HepG2 (cell line): ENCODE data around the gene COQ8B. TPM values are rescaled to one million over a fixed set of nuclear protein-coding genes. Genes with fewer than 3 reads are reported as not detected.

ENCODE experiments used
- ATAC-seq: fragments of 200-7000 bp; cut with Tn5 transposase; 3 replicates; pipeline ENCODE4 v1.9.1; 2020; ENCODE audit warnings: mild to moderate bottlenecking, moderate library complexity
- BruUV-seq: library from RNA; stranded (reverse); fragments of 400-500 nt; replicated peaks from 2 replicates; lab custom pipeline; 2021; lab: Mats Ljungman, UMichigan
- CTCF ChIA-PET: fragments of 300-600 bp; formaldehyde crosslinking; extraction: SDS; loops from one replicate; lab custom pipeline; 2021; ENCODE audit warnings: low total read pairs, inconsistent platforms, low intra/inter-chr PET ratio; lab: Yijun Ruan, JAX
- POLR2A ChIA-PET: fragments of 350-600 bp; sonication (Branson Sonifier 250); formaldehyde crosslinking; loops from one replicate; lab custom pipeline; 2020; ENCODE audit warnings: antibody characterized with exemption, inconsistent platforms; lab: Yijun Ruan, JAX
- DNase-seq: peaks from one replicate; pipeline ENCODE4 v3.0.0-alpha.2; 2015; ENCODE audit warnings: low spot score
- FAIRE-seq: peaks from 3 replicates; lab custom pipeline; 2011; peaks lifted over from hg19 to GRCh38; lab: Jason Lieb, UNC
- H2AFZ ChIP-seq: one replicate; pipeline ENCODE4 v1.6.1; 2011; ENCODE audit warnings: low read length, inconsistent platforms
- H3K27ac ChIP-seq: fragments of 300-600 bp; 3 replicates; pipeline ENCODE4 v1.8.0; 2011; ENCODE audit warnings: mixed run types, mild to moderate bottlenecking, mixed read lengths, low read length, inconsistent platforms; ENCODE audit not compliant: insufficient read depth; ENCODE audit errors: extremely low read length
- H3K27me3 ChIP-seq, 2 experiments: fragments of 200-600 bp in 1 of 2; 2 replicates in 1 of 2; 3 replicates in 1 of 2; pipeline versions ENCODE4 v1.6.0 to v1.8.0; 2011; ENCODE audit warnings: low read length in 2 of 2, mild to moderate bottlenecking in 2 of 2, moderate library complexity in 2 of 2, inconsistent platforms in 1 of 2; ENCODE audit not compliant: insufficient read depth in 2 of 2, control insufficient read depth in 1 of 2
- H3K36me3 ChIP-seq, 2 experiments: fragments of 200-600 bp in 1 of 2; replicated peaks in 1 of 2; 2 replicates in 1 of 2; 3 replicates in 1 of 2; pipeline versions ENCODE4 v1.5.1 to v1.8.0; 2011; ENCODE audit warnings: low read length in 2 of 2, inconsistent platforms in 1 of 2; ENCODE audit not compliant: insufficient read depth in 2 of 2, control insufficient read depth in 1 of 2
- H3K4me1 ChIP-seq: 2 replicates; pipeline ENCODE4 v1.5.1; 2012; ENCODE audit warnings: low read length, inconsistent platforms; ENCODE audit not compliant: insufficient read depth
- H3K4me2 ChIP-seq: 2 replicates; pipeline ENCODE4 v1.6.0; 2011; ENCODE audit warnings: low read depth, low read length, inconsistent platforms
- H3K4me3 ChIP-seq, 3 experiments: fragments of 200-600 bp in 1 of 3; sonication (generic), shearing (Covaris generic) in 1 of 3; replicated peaks in 1 of 3; 2 replicates each; pipeline ENCODE4 v1.5.1; 2011 to 2016; ENCODE audit warnings: low read length in 3 of 3, inconsistent platforms in 2 of 3, low read depth in 2 of 3, mild to moderate bottlenecking in 2 of 3, control low read depth in 1 of 3, mixed read lengths in 1 of 3; ENCODE audit not compliant: insufficient read depth in 1 of 3
- H3K79me2 ChIP-seq: one replicate; pipeline ENCODE4 v1.6.1; 2011; ENCODE audit warnings: low read length, inconsistent platforms; ENCODE audit not compliant: insufficient read depth
- H3K9ac ChIP-seq: 2 replicates; pipeline ENCODE4 v1.6.0; 2011; ENCODE audit warnings: mild to moderate bottlenecking, low read depth, low read length, inconsistent platforms; ENCODE audit not compliant: insufficient read depth
- H3K9me3 ChIP-seq: 2 replicates; pipeline ENCODE4 v1.5.1; 2012; ENCODE audit warnings: mild to moderate bottlenecking, low read length
- H4K20me1 ChIP-seq: 2 replicates; pipeline ENCODE4 v1.6.0; 2011; ENCODE audit warnings: inconsistent platforms, mild to moderate bottlenecking, low read length, moderate library complexity; ENCODE audit not compliant: insufficient read depth
- CBX5 ChIP-seq: sonication (generic); formaldehyde crosslinking; IDR thresholded peaks from 2 replicates; pipeline ENCODE4 v1.4.0; 2020; ENCODE audit warnings: missing genetic modification reagents, borderline replicate concordance
- DNMT1 ChIP-seq: sonication (generic); formaldehyde crosslinking; IDR thresholded peaks from 2 replicates; pipeline ENCODE4 v1.5.1; 2020; ENCODE audit warnings: mild to moderate bottlenecking, missing genetic modification reagents
- FOXC1 ChIP-seq: sonication (generic); formaldehyde crosslinking; IDR thresholded peaks from 2 replicates; pipeline ENCODE4 v1.8.0; 2022; ENCODE audit warnings: mild to moderate bottlenecking, missing genetic modification reagents, borderline replicate concordance
- LRRFIP1 ChIP-seq: sonication (generic); formaldehyde crosslinking; conservative IDR thresholded peaks from 2 replicates; pipeline ENCODE4 v1.4.0; 2020; ENCODE audit warnings: missing genetic modification reagents
- RBM39 ChIP-seq: fragments of 200-400 bp; formaldehyde crosslinking; IDR thresholded peaks from one replicate; pipeline ENCODE4 v1.6.1; 2018; ENCODE audit warnings: antibody characterized with exemption, mild to moderate bottlenecking, low read depth, low read length; ENCODE audit not compliant: poor library complexity, severe bottlenecking
- U2AF1 ChIP-seq: fragments of 200-400 bp; formaldehyde crosslinking; optimal IDR thresholded peaks from 2 replicates; pipeline ENCODE3; 2017; ENCODE audit warnings: mild to moderate bottlenecking, low read depth, low read length
- ZFP62 ChIP-seq: sonication (generic); formaldehyde crosslinking; IDR thresholded peaks from 2 replicates; pipeline ENCODE4 v1.4.0; 2020; ENCODE audit warnings: missing genetic modification reagents
- ZFX ChIP-seq: sonication (generic); formaldehyde crosslinking; IDR thresholded peaks from 2 replicates; pipeline ENCODE4 v1.4.0; 2020; ENCODE audit warnings: mild to moderate bottlenecking, low read depth, missing genetic modification reagents, moderate library complexity
- ZNF234 ChIP-seq: sonication (generic); formaldehyde crosslinking; conservative IDR thresholded peaks from 2 replicates; pipeline ENCODE4 v1.5.1; 2020; ENCODE audit warnings: mild to moderate bottlenecking, missing genetic modification reagents
- ZNF605 ChIP-seq: sonication (generic); formaldehyde crosslinking; IDR thresholded peaks from 2 replicates; pipeline ENCODE4 v1.8.0; 2022; ENCODE audit warnings: mild to moderate bottlenecking, missing genetic modification reagents
- ZNF768 ChIP-seq: sonication (generic); formaldehyde crosslinking; IDR thresholded peaks from 2 replicates; pipeline ENCODE4 v1.4.0; 2020; ENCODE audit warnings: missing genetic modification reagents
- ZNF776 ChIP-seq: sonication (generic); formaldehyde crosslinking; IDR thresholded peaks from 2 replicates; pipeline ENCODE4 v1.4.0; 2020; ENCODE audit warnings: mild to moderate bottlenecking, missing genetic modification reagents
- ZNF790 ChIP-seq: sonication (generic); formaldehyde crosslinking; IDR thresholded peaks from 2 replicates; pipeline ENCODE4 v1.8.0; 2022; ENCODE audit warnings: missing genetic modification reagents, mild to moderate bottlenecking, borderline replicate concordance
- WGBS: methylation state at CpG from one replicate; pipeline ENCODE4 v1.1.6; 2017; ENCODE audit warnings: low lambda C conversion rate; 5-methylcytosine and 5-hydroxymethylcytosine counted together
- in situ Hi-C: cut with HindIII; loops from 2 replicates; pipeline ENCODE4 v1.10.0; 2017; ENCODE audit warnings: low pct_unique_long_range_greater_than_20kb; ENCODE audit not compliant: extremely low pct_ligation_motif_present
- intact Hi-C: fragments of 100-400 bp; cut with micrococcal nuclease; formaldehyde crosslinking; loops from one replicate; pipeline ENCODE4 v1.10.0; 2022; ENCODE audit not compliant: unreplicated experiment
- polyA plus RNA-seq, 8 experiments: library from polyadenylated mRNA; depleted of rRNA in 3 of 8; stranded (reverse) in 7 of 8; unstranded in 1 of 8; fragments of >200 nt; fragmentation: Illumina TruSeq in 4 of 8; extraction: Trizol in 4 of 8; gene quantifications; 2 replicates each; pipeline versions ENCODE4 v1.2.1 to v1.2.3, GENCODE V29; 2011 to 2016; ENCODE audit warnings: low read depth in 4 of 8, missing spikeins in 1 of 8, mixed read lengths in 1 of 8; ENCODE audit not compliant: insufficient read depth in 1 of 8
- total RNA-seq, 5 experiments: library from RNA; depleted of rRNA; stranded (reverse); fragments of >200 nt; fragmentation: Illumina TruSeq; extraction: Trizol; gene quantifications; 2 replicates each; pipeline ENCODE4 v1.2.3, GENCODE V29; 2016; ENCODE audit warnings: low read depth in 1 of 5
- TF ChIP-seq, protein P1 (sequence below): sonication (generic); formaldehyde crosslinking; IDR thresholded peaks from 2 replicates; pipeline ENCODE4 v1.5.0; 2020; ENCODE audit warnings: missing genetic modification reagents

Gene COQ8B
- total and polyA plus RNA-seq, 2 of the 13 experiments (the other 11 are each of a cell fraction or from before 2014, with no cell fraction given): 12.3 to 17.2 TPM

- no peak for ATAC-seq
- WGBS: 100% methylated on average over 3 of the region's 3 CpGs
- no peak for DNase-seq
- no peak for TF ChIP-seq ZFP62
- TF ChIP-seq, all 625 proteins: peak for 0
- Histone ChIP-seq H2AFZ (no peak overlapping the region), H3K4me1 (peaks cover 28% of the 10 kb centered on the region), H3K4me2 (no peak overlapping the region), H3K79me2 (peaks cover 31% of the 10 kb centered on the region), H3K9ac (no peak overlapping the region), H3K36me3 (peaks cover 12 to 54% of the 10 kb centered on the region in 2 experiments; a peak in 4 of 5 replicates), H3K4me3 (no peak overlapping the region), H4K20me1 (no peaks in the 10 kb centered on the region), H3K9me3 (no peaks in the 10 kb centered on the region), H3K27ac (no peak overlapping the region), H3K27me3 (no peaks in the 10 kb centered on the region)
- no TSS peak for BruUV-seq
- intact Hi-C loops: no loop called here
- FAIRE-seq: no peak
- ChIA-PET CTCF (no interaction called here), POLR2A (interaction anchor here (0.6 kb wide), 1 partner anchor 30 kb away, joined by 3 read pairs; no protein-coding TSS in a partner anchor)
- in situ Hi-C loops: no loop called here
These were observed 8.2 kb upstream of the COQ8B start for GRCh38 chr19:40724855-40725254.

- POLR2A ChIA-PET: interaction anchor here (0.6 kb wide), 1 partner anchor 30 kb away, joined by 3 read pairs; no protein-coding TSS in a partner anchor
- WGBS: 92% methylated on average over 4 of the region's 4 CpGs
- intact Hi-C loops (no loop called here), in situ Hi-C loops (no loop called here)
- TF ChIP-seq ZNF605 (CRISPR knock-in tag) (no peak), LRRFIP1 (CRISPR knock-in tag) (no peak), RBM39 (no peak), FOXC1 (CRISPR knock-in tag) (no peak), CBX5 (CRISPR knock-in tag) (no peak), ZNF790 (CRISPR knock-in tag) (no peak), U2AF1 (no peak), ZNF776 (no peak), ZNF768 (CRISPR knock-in tag) (no peak), ZFX (CRISPR knock-in tag) (no peak), DNMT1 (no peak), ZNF234 (CRISPR knock-in tag) (no peak)
- TF ChIP-seq, protein P1, sequence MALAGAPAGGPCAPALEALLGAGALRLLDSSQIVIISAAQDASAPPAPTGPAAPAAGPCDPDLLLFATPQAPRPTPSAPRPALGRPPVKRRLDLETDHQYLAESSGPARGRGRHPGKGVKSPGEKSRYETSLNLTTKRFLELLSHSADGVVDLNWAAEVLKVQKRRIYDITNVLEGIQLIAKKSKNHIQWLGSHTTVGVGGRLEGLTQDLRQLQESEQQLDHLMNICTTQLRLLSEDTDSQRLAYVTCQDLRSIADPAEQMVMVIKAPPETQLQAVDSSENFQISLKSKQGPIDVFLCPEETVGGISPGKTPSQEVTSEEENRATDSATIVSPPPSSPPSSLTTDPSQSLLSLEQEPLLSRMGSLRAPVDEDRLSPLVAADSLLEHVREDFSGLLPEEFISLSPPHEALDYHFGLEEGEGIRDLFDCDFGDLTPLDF (CRISPR knock-in tag): no peak
- no peak for DNase-seq
- no TSS peak for BruUV-seq
- H3K9me3 ChIP-seq: no peaks in the 10 kb centered on the region
- H3K27ac ChIP-seq: no peak overlapping the region
- H3K4me2 ChIP-seq: no peak overlapping the region
- peaks cover 36% of the 10 kb centered on the region for H3K79me2 ChIP-seq
- no peak for ATAC-seq
- no peaks in the 10 kb centered on the region for H3K27me3 ChIP-seq
- peaks cover 12 to 52% of the 10 kb centered on the region in 2 experiments; a peak in 4 of 5 replicates for H3K36me3 ChIP-seq
- H3K4me3 ChIP-seq: no peak overlapping the region
- H4K20me1 ChIP-seq: 0 out of 2 replicates have a peak, but pooled peaks cover 4% of the 10 kb centered on the region
- FAIRE-seq: no peak
- CTCF ChIA-PET: no interaction called here
- H2AFZ ChIP-seq: no peak overlapping the region
- H3K9ac ChIP-seq: no peak overlapping the region
- H3K4me1 ChIP-seq: peaks cover 33% of the 10 kb centered on the region
These were observed 7.6 kb upstream of the COQ8B start for GRCh38 chr19:40724315-40724714.
